Colonic mucosa (tissue), 4 donors: ENCODE measurements around the gene PSMC3. TPM values are rescaled to one million over a fixed set of nuclear protein-coding genes. Genes with fewer than 3 reads are reported as not detected.

Experiments used
- DNase-seq: peaks from one replicate; pipeline ENCODE4 v3.0.0-alpha.2; 2020
- H3K27ac ChIP-seq: fragments of 200-600 bp; one replicate; pipeline ENCODE4 v1.8.0; 2021
- H3K27me3 ChIP-seq: fragments of 200-600 bp; one replicate; pipeline ENCODE4 v1.8.0; 2021
- H3K36me3 ChIP-seq: fragments of 200-600 bp; one replicate; pipeline ENCODE4 v1.8.0; 2021
- H3K4me1 ChIP-seq: fragments of 200-600 bp; one replicate; pipeline ENCODE4 v1.8.0; 2021; ENCODE audit warnings: mild to moderate bottlenecking
- H3K4me3 ChIP-seq: fragments of 200-600 bp; one replicate; pipeline ENCODE4 v1.8.0; 2021
- H3K9ac ChIP-seq, 2 donors: one replicate each; pipeline ENCODE4 v1.7.0; 2013; ENCODE audit warnings: control low read depth in 2 of 2, low read depth in 2 of 2, low read length in 2 of 2
- H3K9me3 ChIP-seq: fragments of 200-600 bp; one replicate; pipeline ENCODE4 v1.8.0; 2021
- intact Hi-C: fragments of 100-400 bp; cut with DNase I; formaldehyde crosslinking; loops from one replicate; pipeline ENCODE4 v1.14.1; 2022
- total RNA-seq, 2 donors: library from RNA; stranded (reverse); fragmentation: NEBNext Ultra II Directional in 1 of 2; extraction: Animal tissue kit (Norgen Biotek cat#: 25700) in 1 of 2; gene quantifications; one replicate each; pipeline ENCODE4 v1.2.1, GENCODE V29; 2021
- TF ChIP-seq, protein P1 (sequence below): fragments of 200-600 bp; IDR thresholded peaks from one replicate; pipeline ENCODE4 v1.8.0; 2022; ENCODE audit warnings: antibody characterized with exemption, mild to moderate bottlenecking
- donor health status: healthy.
- donor health status: DM: no; HTN: no; CAD: no.
- donor health status: DM: no; HTN: no; CAD: no.

The PSMC3 gene
- total RNA-seq, 2 donors from 2014 or later, result 74.4 to 152 TPM

DNA sequence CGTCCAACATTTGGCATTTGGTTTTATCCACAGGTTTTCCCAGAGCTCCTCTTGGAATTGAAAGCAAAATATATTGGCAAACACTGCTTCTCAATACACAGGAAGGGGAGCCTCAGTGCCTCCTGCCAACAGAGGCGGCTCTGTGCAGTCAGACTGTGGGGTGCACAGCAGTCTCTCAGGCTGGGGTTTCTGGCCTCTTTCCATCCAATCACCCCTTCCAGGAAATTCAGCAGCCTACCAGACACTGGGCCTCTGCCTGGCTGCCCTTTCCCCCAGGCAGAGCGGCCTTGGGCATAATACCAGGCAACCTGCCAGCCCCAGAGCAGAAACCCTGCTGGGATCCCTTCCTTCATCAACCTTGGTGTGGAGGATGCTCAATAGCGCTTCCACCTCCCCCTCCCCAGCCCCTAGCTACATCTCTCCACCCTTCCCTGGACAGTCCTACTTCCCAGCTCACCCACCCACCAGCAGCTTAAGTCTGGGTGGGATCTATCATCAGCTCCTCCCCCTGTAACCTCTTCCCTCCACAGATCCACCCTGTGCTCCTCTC, 40.5 kb upstream of the PSMC3 start:
- Histone ChIP-seq H3K9ac (peak overlapping the region in 1 of 2 donors; percentile 44), H3K4me1 (peaks cover 8% of the 10 kb centered on the region), H3K27me3 (no peaks in the 10 kb centered on the region), H3K9me3 (no peaks in the 10 kb centered on the region), H3K36me3 (peaks cover 12% of the 10 kb centered on the region), H3K4me3 (no peak overlapping the region), H3K27ac (no peak overlapping the region)
- TF ChIP-seq, protein P1, sequence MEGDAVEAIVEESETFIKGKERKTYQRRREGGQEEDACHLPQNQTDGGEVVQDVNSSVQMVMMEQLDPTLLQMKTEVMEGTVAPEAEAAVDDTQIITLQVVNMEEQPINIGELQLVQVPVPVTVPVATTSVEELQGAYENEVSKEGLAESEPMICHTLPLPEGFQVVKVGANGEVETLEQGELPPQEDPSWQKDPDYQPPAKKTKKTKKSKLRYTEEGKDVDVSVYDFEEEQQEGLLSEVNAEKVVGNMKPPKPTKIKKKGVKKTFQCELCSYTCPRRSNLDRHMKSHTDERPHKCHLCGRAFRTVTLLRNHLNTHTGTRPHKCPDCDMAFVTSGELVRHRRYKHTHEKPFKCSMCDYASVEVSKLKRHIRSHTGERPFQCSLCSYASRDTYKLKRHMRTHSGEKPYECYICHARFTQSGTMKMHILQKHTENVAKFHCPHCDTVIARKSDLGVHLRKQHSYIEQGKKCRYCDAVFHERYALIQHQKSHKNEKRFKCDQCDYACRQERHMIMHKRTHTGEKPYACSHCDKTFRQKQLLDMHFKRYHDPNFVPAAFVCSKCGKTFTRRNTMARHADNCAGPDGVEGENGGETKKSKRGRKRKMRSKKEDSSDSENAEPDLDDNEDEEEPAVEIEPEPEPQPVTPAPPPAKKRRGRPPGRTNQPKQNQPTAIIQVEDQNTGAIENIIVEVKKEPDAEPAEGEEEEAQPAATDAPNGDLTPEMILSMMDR, result no peak
- peak; percentile 43 for DNase-seq
- intact Hi-C loops, result no loop called here

- no peak overlapping the region for H3K9ac ChIP-seq
- peaks cover 7% of the 10 kb centered on the region for H3K36me3 ChIP-seq
- TF ChIP-seq, protein P1, result no peak
- no peaks in the 10 kb centered on the region for H3K27me3 ChIP-seq
- H3K27ac ChIP-seq, result no peak overlapping the region
- intact Hi-C loops, result no loop called here
- no peak overlapping the region for H3K4me3 ChIP-seq
- no peak for DNase-seq
- no peaks in the 10 kb centered on the region for H3K9me3 ChIP-seq
- H3K4me1 ChIP-seq, result peaks cover 8% of the 10 kb centered on the region
These were observed 40.0 kb upstream of the PSMC3 start for GRCh38 chr11:47466201-47466600.

- intact Hi-C loops, result no loop called here
- no peak for DNase-seq
- H3K27ac ChIP-seq, result no peak overlapping the region
- no peak overlapping the region for H3K4me3 ChIP-seq
- no peaks in the 10 kb centered on the region for H3K9me3 ChIP-seq
- no peaks in the 10 kb centered on the region for H3K36me3 ChIP-seq
- peaks cover 8% of the 10 kb centered on the region for H3K4me1 ChIP-seq
- H3K9ac ChIP-seq, result no peak overlapping the region
- no peaks in the 10 kb centered on the region for H3K27me3 ChIP-seq
- TF ChIP-seq, protein P1, result no peak
These were observed 38.2 kb upstream of the PSMC3 start for GRCh38 chr11:47464483-47464882.

DNA sequence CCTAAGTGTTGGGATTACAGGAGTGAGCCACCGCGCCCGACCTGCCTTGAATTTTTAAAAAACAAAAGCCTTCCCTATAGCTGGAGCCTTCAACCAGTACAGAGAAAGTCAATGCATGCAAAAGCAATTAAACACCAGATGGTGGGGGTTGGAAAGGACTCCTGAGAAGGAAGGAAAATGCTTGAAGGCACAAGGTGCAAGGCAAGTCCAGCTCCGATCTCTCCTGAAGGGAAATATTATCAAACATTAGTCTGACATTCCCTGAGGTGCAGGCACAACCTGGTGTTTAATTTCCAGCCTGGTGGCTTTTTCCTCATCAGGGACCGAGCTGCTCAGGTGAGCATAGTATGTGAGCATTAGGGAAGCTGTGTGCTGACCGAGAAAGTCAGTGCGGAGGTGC, 35.6 kb upstream of the PSMC3 start:
- Histone ChIP-seq H3K36me3 (no peaks in the 10 kb centered on the region), H3K9me3 (no peaks in the 10 kb centered on the region), H3K27ac (no peak overlapping the region), H3K9ac (no peak overlapping the region), H3K27me3 (no peaks in the 10 kb centered on the region), H3K4me3 (no peak overlapping the region), H3K4me1 (no peaks in the 10 kb centered on the region)
- TF ChIP-seq, protein P1, result no peak
- no peak for DNase-seq
- intact Hi-C loops, result no loop called here

DNA sequence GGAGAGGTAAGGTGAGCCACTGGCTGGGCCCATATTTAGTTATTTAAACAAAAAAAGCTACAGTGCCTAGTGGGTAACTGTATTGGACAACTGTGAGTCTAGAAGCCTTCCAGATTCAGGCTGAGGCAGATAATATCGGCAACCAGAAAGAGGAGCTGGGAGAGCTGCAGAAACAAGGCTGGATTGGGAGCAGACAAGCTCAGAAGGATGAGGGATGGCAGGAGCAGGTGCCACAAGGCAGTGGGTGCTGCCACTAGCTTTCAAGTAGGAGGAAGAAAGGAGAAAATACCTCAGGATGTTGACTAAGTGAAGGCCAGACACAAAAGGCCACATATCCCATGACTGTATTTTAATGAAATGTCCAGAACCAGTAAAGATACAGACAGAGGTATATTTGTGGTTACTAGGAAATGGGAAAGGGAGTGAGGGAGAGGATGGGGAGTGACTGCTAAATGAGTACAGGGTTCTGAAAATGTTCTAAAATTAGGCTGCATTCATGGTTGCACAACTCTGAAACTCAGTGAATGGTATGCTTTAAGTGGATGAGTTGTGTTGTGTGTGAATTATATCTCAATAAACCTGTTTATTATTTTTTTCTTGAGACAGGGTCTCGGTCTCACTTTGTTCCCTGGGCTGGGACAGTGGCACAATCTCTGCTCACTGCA, 34.5 kb upstream of the PSMC3 start:
- no peak overlapping the region for H3K27ac ChIP-seq
- H3K36me3 ChIP-seq, result no peaks in the 10 kb centered on the region
- no peaks in the 10 kb centered on the region for H3K27me3 ChIP-seq
- intact Hi-C loops, result no loop called here
- TF ChIP-seq, protein P1, result no peak
- no peak overlapping the region for H3K9ac ChIP-seq
- no peak for DNase-seq
- H3K4me3 ChIP-seq, result no peak overlapping the region
- H3K4me1 ChIP-seq, result no peaks in the 10 kb centered on the region
- no peaks in the 10 kb centered on the region for H3K9me3 ChIP-seq
